ENCODE measurements around the gene TSPAN14.

TSPAN14 gene

DNA sequence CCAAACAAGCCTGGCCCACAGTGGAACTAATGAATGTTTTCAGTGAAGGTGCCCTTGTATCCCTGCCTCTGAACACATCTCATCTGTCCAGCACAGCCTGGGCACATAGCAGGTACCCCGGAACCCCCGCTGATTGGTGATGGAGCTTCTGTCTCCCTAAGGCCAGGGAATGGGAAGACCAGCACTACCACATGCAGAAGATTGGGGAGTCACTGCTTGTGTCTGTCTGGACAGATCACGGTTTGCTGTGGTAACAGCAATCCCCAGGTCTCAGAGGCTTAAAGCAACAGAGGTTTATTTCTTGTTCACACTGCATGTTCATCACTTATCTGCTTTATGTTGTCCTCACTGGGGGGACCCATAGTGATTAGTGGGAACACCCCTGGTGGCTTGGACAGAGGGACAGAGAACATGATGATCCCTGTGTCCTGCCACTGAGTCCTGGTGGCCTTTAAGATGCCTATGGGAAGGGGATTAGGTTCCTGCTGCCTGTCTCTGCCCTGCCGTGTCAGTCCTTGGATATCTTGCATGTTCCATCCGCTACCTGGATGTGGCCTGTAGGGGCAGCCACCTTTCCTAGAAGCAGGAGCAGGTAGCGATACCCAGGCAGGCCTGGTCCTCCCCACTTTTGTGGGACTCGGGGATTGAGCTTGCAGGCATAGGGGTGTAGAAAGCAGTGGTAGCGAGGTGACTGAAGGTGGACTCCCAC, 3.6 kb downstream of the TSPAN14 start:
- peaks cover 79% of the 10 kb centered on the region for H3K4me1 Mint-ChIP-seq
- peak overlapping the region; percentile 88 for H3K27ac Mint-ChIP-seq
- peak overlapping the region; percentile 96 for H3K4me3 Mint-ChIP-seq
- H3K27me3 Mint-ChIP-seq = no peaks in the 10 kb centered on the region
- DNase-seq (no peak), ATAC-seq (no peak)
- H3K9me3 Mint-ChIP-seq = no peaks in the 10 kb centered on the region
- H3K36me3 Mint-ChIP-seq (ENCODE audit: low read depth) = peaks cover 7% of the 10 kb centered on the region

DNA sequence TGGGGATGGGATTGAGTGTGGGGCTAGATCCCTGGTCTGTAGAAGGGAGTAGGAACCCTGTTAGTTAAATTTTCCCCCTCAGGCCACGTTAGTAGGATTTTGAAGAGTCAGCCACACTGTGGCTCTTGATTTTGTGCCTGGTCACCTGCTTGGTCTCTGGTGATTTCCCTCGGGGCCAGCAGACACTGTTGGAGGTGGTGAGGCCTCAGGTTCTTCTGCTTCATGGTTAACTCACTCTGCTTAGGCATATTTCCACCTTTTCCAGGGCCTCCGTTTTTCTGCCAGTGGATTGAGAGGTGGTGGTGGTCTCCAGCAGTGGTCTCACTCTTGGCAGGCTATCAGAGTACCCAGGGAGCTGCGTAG, 4.1 kb downstream of the TSPAN14 start:
- Mint-ChIP-seq H3K4me1 (peaks cover 84% of the 10 kb centered on the region), H3K27me3 (no peaks in the 10 kb centered on the region), H3K9me3 (no peaks in the 10 kb centered on the region), H3K27ac (peak overlapping the region; percentile 88), H3K36me3 (ENCODE audit: low read depth) (peaks cover 7% of the 10 kb centered on the region), H3K4me3 (peak overlapping the region; percentile 96)
- no peak for DNase-seq
- no peak for ATAC-seq

DNA sequence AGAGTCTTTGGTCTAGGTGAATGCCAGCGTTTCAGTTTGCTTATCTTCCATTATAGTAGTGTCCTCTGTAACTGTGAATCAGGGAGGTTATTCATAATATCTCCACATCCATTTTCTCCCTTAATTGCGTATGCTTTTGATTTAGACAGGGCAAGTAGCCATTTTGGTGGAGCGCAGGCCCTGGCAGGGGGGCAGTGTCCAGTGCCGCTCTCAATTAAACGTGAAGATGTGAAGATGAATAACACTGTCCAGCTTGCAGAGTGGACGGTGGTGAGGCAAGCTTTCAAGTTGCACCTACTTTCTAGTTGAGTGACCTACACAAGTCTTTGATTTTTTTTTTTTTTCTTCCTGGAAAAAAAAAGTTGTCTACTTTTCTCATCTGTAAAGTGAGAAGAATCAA, 4.5 kb downstream of the TSPAN14 start:
- ATAC-seq (no peak), DNase-seq (no peak)
- H3K27ac Mint-ChIP-seq = peak overlapping the region; percentile 88
- H3K36me3 Mint-ChIP-seq (ENCODE audit: low read depth) = peaks cover 7% of the 10 kb centered on the region
- peaks cover 84% of the 10 kb centered on the region for H3K4me1 Mint-ChIP-seq
- H3K4me3 Mint-ChIP-seq = peak overlapping the region; percentile 77
- no peaks in the 10 kb centered on the region for H3K27me3 Mint-ChIP-seq
- H3K9me3 Mint-ChIP-seq = no peaks in the 10 kb centered on the region

GRCh38 chr10:80459047-80459865, 5.1 kb downstream of the TSPAN14 start:
- Mint-ChIP-seq H3K27ac (peak overlapping the region; percentile 88), H3K36me3 (ENCODE audit: low read depth) (peaks cover 7% of the 10 kb centered on the region), H3K27me3 (no peaks in the 10 kb centered on the region), H3K4me3 (peak overlapping the region; percentile 77), H3K9me3 (no peaks in the 10 kb centered on the region), H3K4me1 (peaks cover 89% of the 10 kb centered on the region)
- DNase-seq (peak; percentile 70), ATAC-seq (peak; percentile 63)

DNA sequence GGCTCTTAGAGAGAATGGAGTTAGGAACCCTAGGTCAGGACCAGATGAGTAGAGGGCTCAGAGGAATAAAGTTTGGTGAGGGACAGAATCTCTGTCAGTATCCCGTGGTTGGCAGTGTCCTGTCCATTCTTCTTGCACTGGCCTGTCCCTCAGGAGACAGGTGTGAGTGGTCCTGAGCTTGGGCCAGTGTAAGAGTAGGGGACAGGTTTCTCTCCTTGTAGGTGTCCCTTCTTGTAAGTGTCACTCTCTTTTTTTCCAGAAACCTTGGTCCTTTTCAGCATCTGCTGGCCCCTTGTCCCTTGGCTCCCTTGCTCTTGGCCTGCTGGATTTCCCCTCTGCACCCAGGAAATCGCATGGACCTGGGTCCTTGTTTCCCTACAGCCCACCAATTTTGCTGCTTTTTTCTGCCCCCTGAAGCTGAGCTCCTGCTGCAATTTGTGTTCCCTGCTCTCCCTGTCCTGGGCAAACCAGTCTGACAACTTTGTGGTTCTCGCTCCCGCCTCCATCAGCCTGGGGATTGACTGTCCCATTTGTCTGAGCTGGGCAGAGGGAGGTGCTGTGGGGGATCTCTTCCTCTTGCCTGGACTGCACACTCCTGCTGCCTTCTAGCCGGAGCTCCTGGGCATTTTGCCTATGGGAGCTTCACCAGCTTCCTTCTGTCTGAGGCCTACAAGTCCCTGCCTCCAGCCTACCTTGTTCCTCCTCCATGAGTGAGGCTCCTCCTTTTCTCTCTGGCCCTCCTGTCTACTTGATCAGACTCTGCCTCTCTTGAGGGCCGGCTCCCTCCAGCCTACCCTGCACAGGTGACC, 6.5 kb downstream of the TSPAN14 start:
- Mint-ChIP-seq H3K4me3 (peak overlapping the region; percentile 77), H3K27me3 (no peaks in the 10 kb centered on the region), H3K36me3 (ENCODE audit: low read depth) (peaks cover 7% of the 10 kb centered on the region), H3K27ac (peak overlapping the region; percentile 88), H3K4me1 (peaks cover 99% of the 10 kb centered on the region), H3K9me3 (no peaks in the 10 kb centered on the region)
- no peak for DNase-seq
- ATAC-seq = no peak

DNA sequence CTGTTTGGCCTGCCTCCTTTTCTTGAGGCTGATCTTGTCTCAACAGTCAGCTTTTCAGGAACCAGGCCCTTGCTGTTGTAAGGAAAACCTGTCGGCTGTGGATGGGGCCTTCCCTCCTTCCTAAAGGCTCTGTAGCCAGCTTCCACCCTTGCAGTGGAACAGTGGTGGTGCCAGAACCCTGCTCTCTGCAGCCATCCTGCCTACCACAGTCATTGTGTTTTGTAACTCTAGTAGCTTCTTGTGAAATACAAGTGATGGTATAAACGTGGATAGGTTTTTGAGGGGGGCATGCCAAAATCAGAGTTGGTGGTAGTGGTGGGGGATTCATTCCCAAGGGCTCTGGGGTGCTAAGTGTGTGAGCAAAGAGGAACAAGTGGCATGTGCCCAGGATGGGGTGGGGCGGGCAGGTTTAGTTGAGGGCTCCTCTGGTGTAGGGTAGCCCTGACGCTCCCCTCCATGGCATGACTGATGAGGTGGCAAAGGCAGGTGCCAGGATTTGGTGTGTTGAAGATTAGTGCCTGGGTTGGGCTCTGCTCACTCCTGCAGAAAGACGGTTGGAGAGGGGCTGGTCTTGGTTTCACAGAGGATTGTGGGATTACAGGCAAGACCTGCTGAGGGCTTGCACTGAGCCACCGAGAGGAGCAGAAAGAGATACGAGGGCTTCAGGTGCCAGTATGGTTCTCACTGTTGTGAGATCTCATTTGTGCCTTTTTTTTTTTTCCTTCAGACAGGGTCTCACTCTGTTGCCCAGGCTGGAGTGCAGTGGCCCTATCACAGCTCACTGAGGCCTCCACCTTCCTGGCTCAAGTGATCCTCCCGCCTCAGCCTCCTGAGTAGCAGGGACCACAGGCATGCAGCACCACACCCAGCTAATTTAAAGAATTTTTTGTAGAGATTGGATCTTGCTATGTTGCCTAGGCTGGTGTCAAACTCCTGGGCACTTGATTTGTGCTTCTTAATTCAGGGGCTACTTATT, 7.4 kb downstream of the TSPAN14 start:
- DNase-seq (no peak), ATAC-seq (no peak)
- H3K4me3 Mint-ChIP-seq = peak overlapping the region; percentile 77
- H3K36me3 Mint-ChIP-seq (ENCODE audit: low read depth) = peaks cover 1% of the 10 kb centered on the region
- no peaks in the 10 kb centered on the region for H3K27me3 Mint-ChIP-seq
- no peaks in the 10 kb centered on the region for H3K9me3 Mint-ChIP-seq
- H3K4me1 Mint-ChIP-seq = peaks cover 99% of the 10 kb centered on the region
- H3K27ac Mint-ChIP-seq = peak overlapping the region; percentile 88

- no peak for DNase-seq
- H3K9me3 Mint-ChIP-seq = no peaks in the 10 kb centered on the region
- no peak overlapping the region for H3K4me3 Mint-ChIP-seq
- H3K36me3 Mint-ChIP-seq (ENCODE audit: low read depth) = no peaks in the 10 kb centered on the region
- peak overlapping the region; percentile 79 for H3K27ac Mint-ChIP-seq
- peaks cover 99% of the 10 kb centered on the region for H3K4me1 Mint-ChIP-seq
- H3K27me3 Mint-ChIP-seq = no peaks in the 10 kb centered on the region
- no peak for ATAC-seq
These were observed 8.3 kb downstream of the TSPAN14 start for GRCh38 chr10:80462299-80462980.

- Mint-ChIP-seq H3K4me3 (peak overlapping the region; percentile 40), H3K4me1 (peaks cover 99% of the 10 kb centered on the region), H3K9me3 (no peaks in the 10 kb centered on the region), H3K27me3 (no peaks in the 10 kb centered on the region), H3K36me3 (ENCODE audit: low read depth) (no peaks in the 10 kb centered on the region), H3K27ac (peak overlapping the region; percentile 79)
- ATAC-seq (peak; percentile 34), DNase-seq (no peak)
These were observed 9.1 kb downstream of the TSPAN14 start for GRCh38 chr10:80462981-80463741.

DNA sequence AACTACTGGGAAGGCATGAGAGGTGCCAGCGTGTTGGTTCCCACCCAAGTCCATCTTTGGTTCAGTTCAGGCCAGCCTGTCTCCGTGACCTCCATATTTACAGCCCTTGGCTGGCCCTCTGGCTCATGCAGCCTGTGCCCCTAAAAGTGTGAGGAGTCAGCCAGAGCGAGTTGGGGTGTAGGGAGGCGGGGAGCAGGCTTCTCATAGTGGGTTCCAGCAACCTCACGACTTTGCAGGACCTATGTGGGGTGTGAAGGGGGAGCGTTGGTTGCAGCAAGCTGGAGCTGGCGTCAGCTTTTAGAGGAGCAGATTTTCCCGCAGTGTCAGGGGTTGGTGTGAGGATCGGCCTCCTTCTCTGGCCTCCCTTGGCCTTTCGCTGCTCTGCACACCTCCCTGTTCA, 9.8 kb downstream of the TSPAN14 start:
- DNase-seq = no peak
- no peaks in the 10 kb centered on the region for H3K9me3 Mint-ChIP-seq
- no peak for ATAC-seq
- no peaks in the 10 kb centered on the region for H3K27me3 Mint-ChIP-seq
- H3K4me1 Mint-ChIP-seq = peaks cover 99% of the 10 kb centered on the region
- H3K4me3 Mint-ChIP-seq = peak overlapping the region; percentile 40
- no peaks in the 10 kb centered on the region for H3K36me3 Mint-ChIP-seq (ENCODE audit: low read depth)
- H3K27ac Mint-ChIP-seq = peak overlapping the region; percentile 79

DNA sequence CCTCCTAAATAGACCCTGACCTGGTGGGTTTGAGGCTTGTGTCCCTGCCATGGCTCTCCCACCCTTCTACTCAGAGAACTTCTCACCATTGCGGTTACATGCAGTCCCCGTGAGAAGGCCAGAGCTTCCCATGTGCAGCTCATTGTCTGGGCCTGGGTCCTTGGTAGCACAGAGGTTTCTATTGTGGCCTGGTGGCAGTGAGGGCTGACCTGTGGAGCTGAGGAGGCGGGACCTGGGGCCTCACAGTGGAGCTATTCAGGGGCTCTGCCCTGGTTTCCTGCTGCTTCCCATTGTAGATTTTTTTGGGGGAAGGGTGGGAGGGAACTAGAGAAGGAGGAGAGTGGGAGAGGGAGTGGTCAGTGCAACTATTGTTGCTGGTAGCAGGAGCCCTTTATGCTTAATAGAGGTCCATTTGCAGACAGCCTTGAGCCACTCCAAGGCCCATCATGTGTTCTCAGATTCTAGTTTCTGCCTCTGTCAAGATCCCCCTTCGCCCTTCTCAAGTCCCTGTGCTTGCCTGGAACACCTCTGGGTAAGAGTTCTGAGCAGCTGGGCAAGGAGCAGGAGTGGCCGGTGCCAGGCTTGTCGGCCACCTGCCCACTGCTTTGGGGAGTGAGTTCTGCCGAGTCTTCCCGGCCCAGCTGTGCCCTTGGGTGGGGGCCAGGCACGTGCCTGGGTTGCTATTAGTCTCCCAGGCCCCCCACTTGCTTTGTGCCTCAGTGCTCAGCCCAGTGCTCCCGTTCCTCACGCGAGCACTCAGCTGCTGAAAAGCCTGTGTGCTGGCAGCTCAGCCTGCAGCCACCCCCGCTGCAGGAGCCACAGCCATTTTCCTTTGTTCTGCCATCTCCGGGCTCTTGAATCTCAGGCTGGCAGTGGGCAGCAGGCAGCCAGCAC, 10.7 kb downstream of the TSPAN14 start:
- Mint-ChIP-seq H3K4me3 (peak overlapping the region; percentile 81), H3K9me3 (no peaks in the 10 kb centered on the region), H3K36me3 (ENCODE audit: low read depth) (peaks cover 4% of the 10 kb centered on the region), H3K27me3 (no peaks in the 10 kb centered on the region), H3K27ac (peak overlapping the region; percentile 79), H3K4me1 (peaks cover 98% of the 10 kb centered on the region)
- DNase-seq (no peak), ATAC-seq (no peak)

DNA sequence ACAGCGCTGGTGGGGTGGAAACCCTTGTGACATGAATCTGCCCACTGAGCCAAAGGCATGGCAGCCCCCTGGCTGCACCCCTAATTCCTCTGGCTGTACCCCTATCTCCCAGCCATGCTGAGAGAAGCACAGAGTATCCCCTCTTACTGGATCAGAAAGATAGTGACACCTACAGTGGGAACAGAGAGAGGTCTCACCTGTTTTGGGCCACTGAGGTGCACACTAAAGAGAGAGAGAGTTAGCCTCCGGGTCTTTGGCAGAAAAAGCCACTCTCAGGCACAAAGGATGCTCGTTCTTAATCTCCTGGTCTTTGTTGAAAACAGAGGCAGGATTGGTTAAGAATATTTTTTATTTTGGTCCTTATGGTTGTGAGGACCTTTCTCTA, 11.3 kb downstream of the TSPAN14 start:
- no peak for ATAC-seq
- peaks cover 8% of the 10 kb centered on the region for H3K36me3 Mint-ChIP-seq (ENCODE audit: low read depth)
- peaks cover 96% of the 10 kb centered on the region for H3K4me1 Mint-ChIP-seq
- H3K27me3 Mint-ChIP-seq = no peaks in the 10 kb centered on the region
- peak overlapping the region; percentile 79 for H3K27ac Mint-ChIP-seq
- H3K4me3 Mint-ChIP-seq = peak overlapping the region; percentile 81
- DNase-seq = no peak
- no peaks in the 10 kb centered on the region for H3K9me3 Mint-ChIP-seq

Measured in activated naive CD8-positive, alpha-beta T cell treated with anti-CD3 and anti-CD28 coated beads, Interleukin-2, amount 50 U/mL, for 24 hours (primary cell).